HepG2 (cell line): ENCODE results near the gene NOVA2. TPM values are rescaled to one million over a fixed set of nuclear protein-coding genes. Genes with fewer than 3 reads are reported as not detected.
A peak's percentile ranks its signal among the peaks of the same experiment; 100 is the strongest.

Experiments used
- ARID4A ChIP-seq: sonication (generic); formaldehyde crosslinking; IDR thresholded peaks from 2 replicates; pipeline ENCODE4 v1.5.0; 2020; ENCODE audit warnings: mild to moderate bottlenecking, missing genetic modification reagents, borderline replicate concordance
- CEBPG ChIP-seq: IDR thresholded peaks from 2 replicates; pipeline ENCODE4 v1.6.1; 2016
- DDIT3 ChIP-seq: sonication (generic); formaldehyde crosslinking; IDR thresholded peaks from 2 replicates; pipeline ENCODE4 v1.4.0; 2020; ENCODE audit warnings: mild to moderate bottlenecking, missing genetic modification reagents
- KDM4B ChIP-seq: sonication (generic); formaldehyde crosslinking; IDR thresholded peaks from 2 replicates; pipeline ENCODE4 v1.4.0; 2020; ENCODE audit warnings: missing genetic modification reagents
- MIER2 ChIP-seq: IDR thresholded peaks from 2 replicates; pipeline ENCODE4 v1.6.1; 2016; ENCODE audit warnings: missing biosample characterization, missing genetic modification reagents
- NCOR1 ChIP-seq: fragments of 200-600 bp; sonication (generic); IDR thresholded peaks from 2 replicates; pipeline ENCODE4 v1.7.0; 2017; ENCODE audit warnings: antibody characterized with exemption, low read length, borderline replicate concordance
- POLR2A ChIP-seq, 2 experiments: IDR thresholded peaks; 2 replicates each; pipeline ENCODE4 v1.6.1; 2011; ENCODE audit warnings: low read depth in 2 of 2, low read length in 2 of 2, mild to moderate bottlenecking in 1 of 2, moderate library complexity in 1 of 2; ENCODE audit not compliant: insufficient read depth in 1 of 2
- RELA ChIP-seq: sonication (generic); formaldehyde crosslinking; IDR thresholded peaks from 2 replicates; pipeline ENCODE4 v1.4.0; 2020; ENCODE audit warnings: missing genetic modification reagents
- STAT5B ChIP-seq: sonication (generic); formaldehyde crosslinking; IDR thresholded peaks from 2 replicates; pipeline ENCODE4 v1.4.0; 2020; ENCODE audit warnings: missing genetic modification reagents
- ZBTB21 ChIP-seq: sonication (generic); formaldehyde crosslinking; IDR thresholded peaks from 2 replicates; pipeline ENCODE4 v1.4.0; 2020; ENCODE audit warnings: missing genetic modification reagents
- ZFAT ChIP-seq: sonication (generic); formaldehyde crosslinking; conservative IDR thresholded peaks from 2 replicates; pipeline ENCODE4 v1.8.1; 2023; ENCODE audit warnings: missing genetic modification reagents, inconsistent platforms
- ZNF142 ChIP-seq: sonication (generic); formaldehyde crosslinking; IDR thresholded peaks from 2 replicates; pipeline ENCODE4 v1.4.0; 2020; ENCODE audit warnings: missing genetic modification reagents
- ZNF710 ChIP-seq: sonication (generic); formaldehyde crosslinking; IDR thresholded peaks from 2 replicates; pipeline ENCODE4 v1.5.0; 2020; ENCODE audit warnings: mild to moderate bottlenecking, missing genetic modification reagents, borderline replicate concordance
- ZNF724P ChIP-seq: sonication (generic); formaldehyde crosslinking; IDR thresholded peaks from 2 replicates; pipeline ENCODE4 v1.8.0; 2022; ENCODE audit warnings: missing genetic modification reagents, borderline replicate concordance
- ZNF740 ChIP-seq: sonication (generic); formaldehyde crosslinking; IDR thresholded peaks from 2 replicates; pipeline ENCODE4 v1.4.0; 2020; ENCODE audit warnings: missing genetic modification reagents
- ZNF850 ChIP-seq: sonication (generic); formaldehyde crosslinking; conservative IDR thresholded peaks from 2 replicates; pipeline ENCODE4 v1.9.0; 2021; ENCODE audit warnings: mild to moderate bottlenecking, missing genetic modification reagents
- polyA plus RNA-seq, 8 experiments: library from polyadenylated mRNA; depleted of rRNA in 3 of 8; stranded (reverse) in 7 of 8; unstranded in 1 of 8; fragments of >200 nt; fragmentation: Illumina TruSeq in 4 of 8; extraction: Trizol in 4 of 8; gene quantifications; 2 replicates each; pipeline versions ENCODE4 v1.2.1 to v1.2.3, GENCODE V29; 2011 to 2016; ENCODE audit warnings: low read depth in 4 of 8, missing spikeins in 1 of 8, mixed read lengths in 1 of 8; ENCODE audit not compliant: insufficient read depth in 1 of 8
- total RNA-seq, 5 experiments: library from RNA; depleted of rRNA; stranded (reverse); fragments of >200 nt; fragmentation: Illumina TruSeq; extraction: Trizol; gene quantifications; 2 replicates each; pipeline ENCODE4 v1.2.3, GENCODE V29; 2016; ENCODE audit warnings: low read depth in 1 of 5

NOVA2 gene
- total and polyA plus RNA-seq, 2 of the 13 experiments (the other 11 are each of a cell fraction or from before 2014, with no cell fraction given) = not detected

GRCh38 chr19:45901912-45902650 is 71.6 kb downstream of the NOVA2 start, which contains the start of gene MYPOP (continued):
- TF ChIP-seq ARID4A (CRISPR knock-in tag) (0 out of 2 replicates have a peak, but pooled peaks have one; percentile 65), ZBTB21 (CRISPR knock-in tag) (no peak), ZNF850 (CRISPR knock-in tag) (no peak), CEBPG (CRISPR knock-in tag) (no peak), STAT5B (no peak), KDM4B (no peak), MIER2 (CRISPR knock-in tag) (no peak), POLR2A (IDR thresholded peaks at IDR 0.05; ENCODE audit: insufficient read depth in 1 of 2, low read depth in 2 of 2, low read length in 2 of 2) (peak; percentile 36 to 71; a peak in 2 of 4 replicates), ZNF724P (no peak), ZNF710 (CRISPR knock-in tag) (peak; percentile 32; the same call in 1 of the 2 replicates), ZNF740 (no peak), ZNF142 (CRISPR knock-in tag) (no peak), RELA (CRISPR knock-in tag) (no peak), DDIT3 (CRISPR knock-in tag) (no peak), ZFAT (CRISPR knock-in tag) (no peak), NCOR1 (no peak)
